Activated CD8-positive, alpha-beta memory T cell treated with anti-CD3 and anti-CD28 coated beads, Interleukin-2, amount 50 U/mL, for 48 hours (primary cell): ENCODE results near the gene FGF12.

Experiments used
- DNase-seq: peaks from one replicate; pipeline ENCODE4 v3.0.0-alpha.2; 2020

Gene FGF12

GRCh38 chr3:192317564-192317963 lies 409.8 kb downstream of the FGF12 start:
- no peak for DNase-seq

GRCh38 chr3:192313605-192314004 lies 413.7 kb downstream of the FGF12 start:
- no peak for DNase-seq

DNA sequence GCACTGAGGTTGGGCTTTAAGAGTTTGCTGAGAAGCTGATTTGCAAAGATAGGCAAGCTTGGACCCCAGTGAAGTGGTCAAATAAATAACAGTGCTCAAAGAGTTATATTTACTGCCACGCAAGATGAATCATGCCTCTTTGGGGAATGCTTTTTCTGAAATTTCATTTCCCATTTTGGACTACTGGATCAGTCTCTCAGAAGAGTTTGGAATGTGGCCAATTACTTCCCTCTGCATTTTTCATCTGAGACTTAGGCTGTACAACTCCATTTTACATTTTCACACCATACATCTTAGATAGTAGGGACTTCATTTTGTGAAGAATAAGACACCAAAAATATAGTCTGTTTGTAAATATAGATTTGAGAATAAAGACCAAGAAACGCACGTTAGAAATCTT lies 419.7 kb downstream of the FGF12 start:
- no peak for DNase-seq

DNA sequence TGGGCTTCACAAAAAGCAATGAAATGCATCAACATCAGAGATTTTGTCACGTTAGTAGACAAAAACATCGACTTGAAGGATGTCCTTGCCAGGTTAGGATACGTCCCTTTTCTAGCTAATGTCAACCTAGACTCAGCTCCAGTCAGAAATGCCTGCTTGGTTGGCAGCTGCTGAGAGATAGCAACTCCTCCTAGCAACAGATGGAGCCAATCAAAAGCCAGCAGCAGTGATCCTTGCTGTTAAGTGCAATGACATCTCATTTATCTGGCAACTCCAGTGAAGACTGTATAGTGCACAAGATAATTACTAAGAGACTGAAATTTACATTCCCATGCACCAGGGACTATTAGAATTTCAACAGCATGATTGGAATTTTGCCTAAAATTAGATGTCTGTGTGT lies 424.1 kb downstream of the FGF12 start:
- no peak for DNase-seq

GRCh38 chr3:192302721-192303120 lies 424.6 kb downstream of the FGF12 start:
- DNase-seq: no peak

DNA sequence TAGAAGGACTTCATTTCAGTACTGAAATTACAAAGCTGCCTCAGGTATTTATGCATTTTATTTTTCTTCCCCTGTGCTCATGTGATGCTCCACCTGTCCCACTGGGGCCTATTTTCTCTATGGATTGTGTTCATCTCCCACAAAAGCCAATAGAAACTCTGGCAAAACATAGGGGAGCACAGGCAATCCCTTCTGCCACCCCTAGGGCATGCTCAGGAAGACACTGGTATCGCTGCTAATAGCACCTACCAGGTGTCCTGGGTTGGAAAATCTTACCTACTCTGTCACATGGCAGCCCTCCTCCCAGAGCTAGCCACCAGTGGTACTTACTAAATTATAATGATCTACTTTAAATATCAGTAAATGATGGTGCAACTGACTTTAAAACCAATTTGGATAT lies 427.4 kb downstream of the FGF12 start:
- no peak for DNase-seq

- no peak for DNase-seq
Observed at GRCh38 chr3:192296845-192297244, 430.5 kb downstream of the FGF12 start.

DNA sequence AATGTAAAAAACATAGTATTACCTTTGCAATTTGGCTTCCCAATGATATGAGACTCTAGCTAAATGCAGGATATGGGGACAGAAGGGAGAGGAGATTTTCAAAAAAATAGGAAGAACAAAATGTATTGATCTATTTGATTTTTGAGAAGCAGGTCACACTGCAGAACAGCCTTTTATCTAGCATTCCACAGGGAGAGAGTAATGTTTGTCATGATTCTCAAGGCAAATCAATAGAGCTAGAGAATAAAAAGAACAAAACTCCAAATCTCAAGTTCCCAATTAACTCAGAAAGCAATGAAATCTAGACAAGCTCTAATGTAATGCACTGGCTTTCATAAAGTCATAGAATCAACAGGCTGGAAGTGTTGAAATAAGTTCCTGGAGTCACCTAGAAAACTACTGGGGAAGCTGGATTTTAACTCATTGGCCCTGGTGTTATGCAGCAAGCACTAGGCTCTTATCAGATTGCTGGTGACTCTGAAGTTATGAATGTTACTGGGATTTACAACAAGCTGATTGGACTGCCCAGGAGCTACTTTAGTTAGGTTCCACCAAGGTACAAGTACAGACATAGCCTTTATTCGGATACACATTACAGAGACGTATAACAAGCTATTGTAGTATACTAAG lies 442.8 kb downstream of the FGF12 start:
- DNase-seq: no peak

- DNase-seq: no peak
Observed at GRCh38 chr3:192281207-192281880, 446.0 kb downstream of the FGF12 start.

GRCh38 chr3:192279664-192280063 lies 447.7 kb downstream of the FGF12 start:
- no peak for DNase-seq

GRCh38 chr3:192277477-192277876 lies 449.9 kb downstream of the FGF12 start:
- DNase-seq: no peak

- no peak for DNase-seq
Observed at GRCh38 chr3:192275741-192276355, 451.5 kb downstream of the FGF12 start.

GRCh38 chr3:192273697-192274010 lies 453.7 kb downstream of the FGF12 start:
- DNase-seq: no peak

DNA sequence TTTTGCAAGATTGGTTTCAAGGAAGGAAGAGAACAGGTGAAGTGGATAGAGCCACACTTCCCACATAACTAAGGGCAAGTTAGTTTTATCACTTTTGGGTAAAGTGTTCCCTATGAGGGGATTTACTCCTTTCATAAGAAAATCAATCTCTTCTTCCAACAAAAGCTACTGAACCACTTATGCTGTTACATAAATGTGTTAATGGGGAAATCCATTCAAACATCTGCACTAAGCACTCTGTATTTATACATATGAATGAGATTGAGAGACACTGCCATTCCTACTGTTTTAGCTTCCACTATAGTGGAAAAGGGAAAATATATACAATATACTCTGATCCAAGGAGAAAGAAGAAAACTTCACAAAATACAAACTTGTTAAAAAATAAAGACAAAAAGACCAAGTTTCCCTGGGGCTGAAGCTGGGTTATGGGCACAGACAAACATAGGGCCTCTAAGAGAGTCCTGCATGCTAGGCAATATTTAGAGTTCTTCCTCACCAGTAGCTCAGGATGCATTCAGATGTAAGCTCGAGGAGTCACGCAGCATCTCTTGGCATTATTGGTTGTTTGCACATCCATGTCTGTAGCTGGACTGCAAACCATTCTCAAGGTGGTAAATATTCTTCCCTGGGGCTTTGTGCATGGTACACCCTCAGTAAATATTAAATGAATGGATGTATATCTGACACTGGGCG lies 454.2 kb downstream of the FGF12 start:
- no peak for DNase-seq

DNA sequence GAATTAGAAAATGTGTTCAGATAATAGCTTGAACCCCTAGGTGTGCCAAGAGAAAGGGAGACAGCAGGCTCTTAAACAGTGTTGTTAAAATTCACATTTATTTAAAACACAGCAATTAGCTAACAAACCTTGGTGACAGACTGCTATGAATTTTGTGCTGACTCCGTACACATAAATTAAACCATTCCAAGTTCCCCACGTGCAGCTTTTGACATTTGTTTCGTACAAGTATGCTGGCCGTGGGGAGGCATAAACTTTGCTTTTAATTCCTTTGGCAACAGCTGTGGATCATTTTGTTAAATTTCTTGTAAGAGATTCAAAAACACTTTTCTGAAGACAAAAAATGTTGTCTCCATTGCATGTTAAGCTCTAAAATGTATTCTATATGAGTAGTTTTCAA lies 465.3 kb downstream of the FGF12 start:
- DNase-seq: no peak

- no peak for DNase-seq
Observed at GRCh38 chr3:192261135-192261534, 466.2 kb downstream of the FGF12 start.

GRCh38 chr3:192260116-192261010 lies 467.0 kb downstream of the FGF12 start:
- no peak for DNase-seq

GRCh38 chr3:192259661-192260060 lies 467.7 kb downstream of the FGF12 start:
- no peak for DNase-seq

GRCh38 chr3:192258721-192259120 lies 468.6 kb downstream of the FGF12 start:
- DNase-seq: no peak

DNA sequence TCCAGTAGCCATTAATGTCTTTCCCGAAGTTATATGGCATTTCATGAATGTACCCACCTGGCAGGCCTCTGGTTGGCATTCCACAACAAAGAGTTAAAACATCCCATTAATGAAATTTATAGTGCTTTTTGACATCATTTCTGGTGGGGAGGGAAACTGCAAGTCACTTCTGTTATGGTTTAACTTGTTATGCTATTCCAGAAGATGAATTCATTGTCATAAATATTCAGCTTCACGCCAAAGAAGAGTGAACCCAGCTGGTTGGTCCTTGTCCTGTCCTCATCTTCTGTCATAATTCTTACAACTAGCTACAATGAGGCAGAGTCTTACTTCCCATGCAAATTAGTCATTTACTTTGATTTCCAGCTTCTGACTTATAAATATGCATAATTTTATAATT lies 471.5 kb downstream of the FGF12 start:
- no peak for DNase-seq

DNA sequence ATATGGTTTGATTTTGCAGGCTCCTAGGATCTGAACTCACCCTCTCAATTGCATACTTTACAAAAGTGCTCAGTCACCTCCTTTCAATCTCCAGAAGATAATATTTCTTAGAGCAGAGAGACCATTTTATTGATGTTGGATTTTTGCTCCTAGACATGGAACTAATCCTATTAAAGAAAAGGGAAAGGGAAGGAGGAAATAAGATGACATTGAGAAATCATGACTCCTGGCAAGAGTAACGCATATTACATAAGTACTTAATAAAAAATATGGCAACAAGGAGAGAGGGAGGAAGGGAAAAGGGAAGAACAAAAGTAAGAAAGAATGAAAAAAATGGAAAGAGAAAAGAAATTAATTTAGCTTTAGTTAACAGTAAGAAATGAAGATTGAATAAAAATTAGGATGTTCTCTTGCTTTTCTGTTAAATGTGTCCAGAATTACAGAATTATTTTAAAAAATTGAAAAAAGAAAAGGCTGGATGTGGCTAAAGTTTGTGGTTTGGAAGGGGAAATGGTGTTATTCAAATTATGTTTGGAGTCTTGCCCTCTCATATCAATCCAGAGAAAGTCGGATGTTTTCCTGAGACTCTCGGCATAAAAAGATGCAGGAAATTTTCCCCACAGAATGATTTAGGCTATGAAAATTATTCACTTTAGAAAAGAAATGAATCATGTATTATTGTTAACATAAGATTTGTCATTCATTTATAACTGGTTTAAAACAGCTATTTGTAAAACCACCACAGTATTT lies 474.0 kb downstream of the FGF12 start:
- DNase-seq: no peak

DNA sequence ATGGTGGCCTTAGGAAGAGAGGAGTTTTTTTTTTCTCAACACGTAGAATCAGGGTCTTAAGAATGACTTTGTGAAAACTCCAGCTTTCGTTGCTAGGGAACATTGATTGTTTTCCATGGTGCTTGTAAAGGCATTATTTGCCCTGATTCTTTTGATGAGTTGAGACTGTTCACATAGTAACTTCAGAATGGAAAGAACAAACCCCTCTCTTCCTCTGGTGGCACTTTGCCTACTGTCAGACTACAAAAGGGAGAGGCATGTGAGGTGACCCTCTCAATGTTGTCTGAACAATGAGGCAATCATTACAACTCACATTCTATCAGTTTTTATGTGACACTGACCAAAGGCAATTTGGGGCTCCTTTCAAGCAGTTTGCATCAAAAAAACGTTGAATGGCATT lies 477.8 kb downstream of the FGF12 start:
- DNase-seq: no peak
